Fibroblast of peridontal ligament (primary cell): ENCODE data around the gene MED13.
"Not testable (repeated sequence)": the region's sequence is repeated elsewhere in the genome, so short reads cannot be mapped to it uniquely, and the experiment has no call there.

Source experiments
- DNase-seq: peaks from one replicate; pipeline ENCODE4 v3.0.0-alpha.2; 2010; ENCODE audit errors: extremely low read depth

Gene MED13

GRCh38 chr17:62052765-62053338, 12.2 kb downstream of the MED13 start:
- DNase-seq, result no peak

GRCh38 chr17:62051053-62051452, 14.0 kb downstream of the MED13 start:
- DNase-seq, result no peak

GRCh38 chr17:62049299-62049698, 15.8 kb downstream of the MED13 start:
- DNase-seq, result no peak

GRCh38 chr17:62048262-62048661, 16.8 kb downstream of the MED13 start:
- no peak for DNase-seq

GRCh38 chr17:62045517-62045916, 19.6 kb downstream of the MED13 start:
- no peak for DNase-seq

GRCh38 chr17:62045109-62045508, 20.0 kb downstream of the MED13 start:
- no peak for DNase-seq

GRCh38 chr17:62043602-62044001, 21.5 kb downstream of the MED13 start:
- DNase-seq, result no peak

- no peak for DNase-seq
Observed at GRCh38 chr17:62043140-62043539, 21.9 kb downstream of the MED13 start.

- DNase-seq, result no peak
Observed at GRCh38 chr17:62038248-62038647, 26.8 kb downstream of the MED13 start.

- no peak for DNase-seq
Observed at GRCh38 chr17:62033317-62033716, 31.8 kb downstream of the MED13 start.

- no peak for DNase-seq
Observed at GRCh38 chr17:62032480-62032879, 32.6 kb downstream of the MED13 start.

- DNase-seq, result no peak
Observed at GRCh38 chr17:62030264-62030663, 34.8 kb downstream of the MED13 start.

- no peak for DNase-seq
Observed at GRCh38 chr17:62024866-62025265, 40.2 kb downstream of the MED13 start.

GRCh38 chr17:62017912-62018311, 47.2 kb downstream of the MED13 start:
- DNase-seq, result no peak

- DNase-seq, result peak; percentile 13
Observed at GRCh38 chr17:62017496-62017895, 47.6 kb downstream of the MED13 start.

GRCh38 chr17:62014526-62014925, 50.6 kb downstream of the MED13 start:
- DNase-seq, result peak; percentile 27

- DNase-seq, result no peak
Observed at GRCh38 chr17:62009220-62009619, 55.9 kb downstream of the MED13 start.

GRCh38 chr17:62008294-62008693, 56.8 kb downstream of the MED13 start:
- DNase-seq, result no peak

GRCh38 chr17:62004388-62004787, 60.7 kb downstream of the MED13 start:
- no peak for DNase-seq

GRCh38 chr17:62003141-62003540, 61.9 kb downstream of the MED13 start:
- DNase-seq, result not testable (repeated sequence)

- no peak for DNase-seq
Observed at GRCh38 chr17:62001105-62001504, 64.0 kb downstream of the MED13 start.

GRCh38 chr17:62000186-62000585, 64.9 kb downstream of the MED13 start:
- no peak for DNase-seq

GRCh38 chr17:61998534-61998933, 66.5 kb downstream of the MED13 start:
- DNase-seq, result not testable (repeated sequence)

- peak; percentile 69 for DNase-seq
Observed at GRCh38 chr17:61997664-61998063, 67.4 kb downstream of the MED13 start.
